Endothelial cell of umbilical vein (primary cell): Measurements from ENCODE around the gene NEDD9.

ENCODE experiments used
- CTCF ChIP-seq, 2 donors: IDR thresholded peaks; 1 replicate in 1 of 2; 2 replicates in 1 of 2; pipeline ENCODE4 v1.5.1; 2011; ENCODE audit warnings: low read length in 2 of 2, mild to moderate bottlenecking in 2 of 2, moderate library complexity in 2 of 2, control low read depth in 1 of 2, inconsistent platforms in 1 of 2, low read depth in 1 of 2; ENCODE audit not compliant: insufficient read depth in 1 of 2; ENCODE audit errors: extremely low read depth in 1 of 2
- EZH2 ChIP-seq: IDR thresholded peaks from 2 replicates; pipeline ENCODE4 v1.6.1; 2012; ENCODE audit warnings: borderline replicate concordance, low read depth, mild to moderate bottlenecking, moderate library complexity, low read length, inconsistent platforms; ENCODE audit not compliant: severe bottlenecking
- FOS ChIP-seq: IDR thresholded peaks from 2 replicates; pipeline ENCODE4 v1.6.1; 2011; ENCODE audit warnings: mild to moderate bottlenecking, low read length, moderate library complexity, borderline replicate concordance; ENCODE audit not compliant: insufficient read depth
- GATA2 ChIP-seq: IDR thresholded peaks from 2 replicates; pipeline ENCODE4 v1.7.0; 2011; ENCODE audit warnings: low read depth, mild to moderate bottlenecking, moderate library complexity, mixed read lengths, low read length; ENCODE audit not compliant: insufficient read length, insufficient read depth
- JUN ChIP-seq: IDR thresholded peaks from 2 replicates; pipeline ENCODE4 v1.6.1; 2011; ENCODE audit warnings: borderline replicate concordance, low read depth; ENCODE audit not compliant: insufficient read length, insufficient read depth
- MYC ChIP-seq: IDR thresholded peaks from one replicate; pipeline ENCODE4 v1.6.1; 2011; ENCODE audit warnings: mild to moderate bottlenecking, low read depth, low read length
- POLR2A ChIP-seq: IDR thresholded peaks from 2 replicates; pipeline ENCODE4 v1.6.1; 2012; ENCODE audit warnings: low read depth, mild to moderate bottlenecking, control low read depth, low read length
- POLR2AphosphoS5 ChIP-seq: IDR thresholded peaks from 2 replicates; pipeline ENCODE4 v1.6.1; 2012; ENCODE audit warnings: low read depth, mild to moderate bottlenecking, control low read depth, low read length, moderate library complexity; ENCODE audit not compliant: insufficient read depth
- TF ChIP-seq, protein P1 (sequence below): IDR thresholded peaks from 2 replicates; pipeline ENCODE4 v1.6.1; 2011; ENCODE audit not compliant: insufficient read depth, insufficient read length

- TF ChIP-seq POLR2AphosphoS5 (no peak), EZH2 (no peak), POLR2A (no peak), CTCF (IDR thresholded peaks at IDR 0.05; ENCODE audit: extremely low read depth in 1 of 2, insufficient read depth in 1 of 2, low read depth in 1 of 2, low read length in 2 of 2) (no peak), MYC (no peak), JUN (no peak), GATA2 (no peak), FOS (no peak)
- TF ChIP-seq, protein P1, sequence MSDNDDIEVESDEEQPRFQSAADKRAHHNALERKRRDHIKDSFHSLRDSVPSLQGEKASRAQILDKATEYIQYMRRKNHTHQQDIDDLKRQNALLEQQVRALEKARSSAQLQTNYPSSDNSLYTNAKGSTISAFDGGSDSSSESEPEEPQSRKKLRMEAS: no peak
Measured at GRCh38 chr6:11264100-11264499, 31.6 kb upstream of the NEDD9 start.
